Pancreas (tissue), 10 donors: ENCODE measurements around the gene ZNF536. TPM values are rescaled to one million over a fixed set of nuclear protein-coding genes. Genes with fewer than 3 reads are reported as not detected.

Source experiments
- ATAC-seq, 4 donors: fragments of 200-7000 bp; cut with Tn5 transposase; one replicate each; pipeline versions ENCODE4 v1.8.0 to v1.9.1; 2020; ENCODE audit warnings: mild to moderate bottlenecking in 4 of 4, moderate library complexity in 4 of 4
- DNase-seq, 6 donors: peaks; one replicate each; pipeline ENCODE4 v3.0.0-alpha.2; 2020
- FAIRE-seq: peaks from 2 replicates; lab custom pipeline; 2012; peaks lifted over from hg19 to GRCh38; lab: Jason Lieb, UNC
- H3K27ac ChIP-seq, 4 donors: fragments of 200-600 bp; sonication (generic); 1 replicate in 3 of 4; 2 replicates in 1 of 4; pipeline versions ENCODE4 v1.5.0 to v1.8.0; 2020
- H3K27me3 ChIP-seq, 4 donors: fragments of 200-600 bp; one replicate each; pipeline ENCODE4 v1.8.0; 2021
- H3K36me3 ChIP-seq, 3 donors: fragments of 200-600 bp; sonication (generic) in 1 of 3; one replicate each; pipeline versions ENCODE4 v1.5.0 to v1.8.0; 2020 to 2021
- H3K4me1 ChIP-seq, 3 donors: fragments of 200-600 bp; one replicate each; pipeline ENCODE4 v1.8.0; 2021
- H3K4me3 ChIP-seq, 4 donors: fragments of 200-600 bp; sonication (generic) in 2 of 4; one replicate each; pipeline versions ENCODE4 v1.5.0 to v1.8.0; 2020 to 2021
- H3K9me3 ChIP-seq, 4 donors: fragments of 200-600 bp; one replicate each; pipeline ENCODE4 v1.8.0; 2021
- WGBS, 2 donors: extraction: QIAGEN DNeasy Blood & Tissue Kit; methylation state at CpG; one replicate each; pipeline ENCODE4 v1.1.7; 2013; 5-methylcytosine and 5-hydroxymethylcytosine counted together
- intact Hi-C, 3 donors: fragments of 100-400 bp; cut with DNase I; formaldehyde crosslinking; loops; one replicate each; pipeline versions ENCODE4 v1.11.1 to v1.14.2; 2022
- polyA plus RNA-seq, 2 donors: library from polyadenylated mRNA; stranded (reverse); fragments of 200-250 nt; gene quantifications; one replicate each; pipeline ENCODE4 v1.2.3, GENCODE V29; 2013
- total RNA-seq, 6 donors: library from RNA; stranded (reverse); fragmentation: NEBNext Ultra II Directional in 4 of 6; extraction: Animal tissue kit (Norgen Biotek cat#: 25700) in 4 of 6; gene quantifications; one replicate each; pipeline versions ENCODE4 v1.2.1 to v1.2.4, GENCODE V29; 2021 to 2023
- TF ChIP-seq, protein P1 (sequence below), 4 donors: fragments of 200-600 bp; sonication (generic) in 3 of 4; IDR thresholded peaks; one replicate each; pipeline versions ENCODE4 v1.5.0 to v1.8.0; 2021; ENCODE audit warnings: antibody characterized with exemption in 4 of 4
- donor health status: healthy with polysubstance abuse.
- donor health status: DM: no; HTN: no; CAD: no; lungs with moderate emphysema.
- donor health status: DM: no; HTN: no; CAD: no.
- donor health status: control.
- donor health status: control.
- donor health status: Bipolar disorder and iron deficiency.
- donor health status: DM: yes; HTN: yes; CAD: no.
- donor health status: DM: no; HTN: no; CAD: no.
- donor health status: DM: no; HTN: no; CAD: no.
- donor health status: DM: yes; HTN: yes; CAD: no.

ZNF536 gene
- total and polyA plus RNA-seq, 8 donors: 0.06 to 1.7 (median 0.13) TPM

DNA sequence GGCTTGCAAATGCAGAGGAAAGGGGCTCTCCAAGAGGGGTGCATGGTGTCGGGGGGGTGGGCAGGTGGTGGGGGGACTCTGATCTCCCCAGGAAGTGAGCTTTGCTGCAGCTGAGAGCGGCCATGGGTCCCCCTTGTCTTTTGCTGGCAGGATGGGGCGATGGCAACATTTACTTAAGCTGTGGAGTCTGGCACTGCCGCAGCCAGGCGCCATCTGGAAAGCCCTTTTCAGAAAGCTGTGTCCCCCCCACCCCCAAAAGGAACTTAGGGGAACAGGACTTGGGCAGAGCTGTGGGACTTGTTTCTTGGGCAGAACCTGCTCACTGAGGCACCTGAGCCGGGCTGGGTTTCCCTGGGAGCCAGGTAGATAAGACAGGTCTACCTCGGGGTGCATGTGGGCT lies 80.7 kb downstream of the ZNF536 start:
- no peak for ATAC-seq
- H3K4me3 ChIP-seq: no peak overlapping the region
- DNase-seq: no peak
- FAIRE-seq: no peak
- WGBS, 2 donors: 65 to 78% methylated on average over 6 to 7 of the region's 7 CpGs
- intact Hi-C loops: no loop called here
- no peaks in the 10 kb centered on the region for H3K36me3 ChIP-seq
- TF ChIP-seq, protein P1, sequence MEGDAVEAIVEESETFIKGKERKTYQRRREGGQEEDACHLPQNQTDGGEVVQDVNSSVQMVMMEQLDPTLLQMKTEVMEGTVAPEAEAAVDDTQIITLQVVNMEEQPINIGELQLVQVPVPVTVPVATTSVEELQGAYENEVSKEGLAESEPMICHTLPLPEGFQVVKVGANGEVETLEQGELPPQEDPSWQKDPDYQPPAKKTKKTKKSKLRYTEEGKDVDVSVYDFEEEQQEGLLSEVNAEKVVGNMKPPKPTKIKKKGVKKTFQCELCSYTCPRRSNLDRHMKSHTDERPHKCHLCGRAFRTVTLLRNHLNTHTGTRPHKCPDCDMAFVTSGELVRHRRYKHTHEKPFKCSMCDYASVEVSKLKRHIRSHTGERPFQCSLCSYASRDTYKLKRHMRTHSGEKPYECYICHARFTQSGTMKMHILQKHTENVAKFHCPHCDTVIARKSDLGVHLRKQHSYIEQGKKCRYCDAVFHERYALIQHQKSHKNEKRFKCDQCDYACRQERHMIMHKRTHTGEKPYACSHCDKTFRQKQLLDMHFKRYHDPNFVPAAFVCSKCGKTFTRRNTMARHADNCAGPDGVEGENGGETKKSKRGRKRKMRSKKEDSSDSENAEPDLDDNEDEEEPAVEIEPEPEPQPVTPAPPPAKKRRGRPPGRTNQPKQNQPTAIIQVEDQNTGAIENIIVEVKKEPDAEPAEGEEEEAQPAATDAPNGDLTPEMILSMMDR (IDR thresholded peaks at IDR 0.05): no peak
- no peaks in the 10 kb centered on the region for H3K27me3 ChIP-seq
- H3K27ac ChIP-seq: no peak overlapping the region
- no peaks in the 10 kb centered on the region for H3K4me1 ChIP-seq
- no peaks in the 10 kb centered on the region for H3K9me3 ChIP-seq

DNA sequence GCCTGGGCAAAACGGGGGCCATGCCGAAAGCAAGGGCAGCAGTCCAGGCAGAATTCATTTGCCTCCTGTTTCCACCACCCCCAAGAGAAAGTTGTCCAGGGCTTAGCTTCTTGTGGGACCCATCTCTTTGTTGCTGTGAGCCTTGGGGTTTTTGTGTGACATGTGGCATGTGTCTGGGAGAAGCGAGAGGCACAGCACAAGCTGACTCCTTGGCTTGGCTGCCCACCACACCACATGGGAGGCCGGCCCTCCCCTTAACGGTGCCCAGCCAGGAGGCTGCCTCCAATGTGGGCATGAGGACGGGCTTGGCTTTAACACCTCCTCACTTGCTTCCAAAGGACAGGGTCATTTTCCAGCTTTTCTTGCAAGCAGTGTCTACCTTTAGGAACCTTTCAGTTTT lies 81.6 kb downstream of the ZNF536 start:
- Histone ChIP-seq H3K4me3 (no peak overlapping the region), H3K9me3 (no peaks in the 10 kb centered on the region), H3K36me3 (no peaks in the 10 kb centered on the region), H3K4me1 (no peaks in the 10 kb centered on the region), H3K27me3 (no peaks in the 10 kb centered on the region), H3K27ac (no peak overlapping the region)
- FAIRE-seq (no peak), ATAC-seq (no peak), DNase-seq (no peak)
- intact Hi-C loops: no loop called here
- TF ChIP-seq, protein P1 (IDR thresholded peaks at IDR 0.05): no peak
- WGBS, 2 donors: 57 to 69% methylated on average over 6 of the region's 6 CpGs

DNA sequence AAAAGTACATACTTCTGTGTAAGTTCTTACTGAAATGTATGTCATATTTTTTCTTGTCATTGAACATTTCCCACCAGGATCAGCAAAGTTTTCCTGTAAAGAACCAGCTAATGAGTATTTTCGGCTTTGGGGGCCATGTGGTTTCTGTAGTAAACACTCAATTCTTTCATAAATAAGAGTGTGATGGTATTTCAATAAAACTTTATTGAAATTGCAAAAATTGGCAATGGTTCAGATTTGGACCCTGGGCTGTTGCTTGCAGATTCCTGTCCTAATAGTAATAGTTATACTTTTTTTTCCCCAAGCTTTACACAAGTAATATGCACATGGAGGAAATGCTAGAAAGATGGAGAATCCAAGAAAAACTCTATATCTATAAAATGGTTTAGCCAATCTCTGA lies 83.7 kb downstream of the ZNF536 start:
- TF ChIP-seq, protein P1 (IDR thresholded peaks at IDR 0.05): no peak
- ATAC-seq: no peak

DNA sequence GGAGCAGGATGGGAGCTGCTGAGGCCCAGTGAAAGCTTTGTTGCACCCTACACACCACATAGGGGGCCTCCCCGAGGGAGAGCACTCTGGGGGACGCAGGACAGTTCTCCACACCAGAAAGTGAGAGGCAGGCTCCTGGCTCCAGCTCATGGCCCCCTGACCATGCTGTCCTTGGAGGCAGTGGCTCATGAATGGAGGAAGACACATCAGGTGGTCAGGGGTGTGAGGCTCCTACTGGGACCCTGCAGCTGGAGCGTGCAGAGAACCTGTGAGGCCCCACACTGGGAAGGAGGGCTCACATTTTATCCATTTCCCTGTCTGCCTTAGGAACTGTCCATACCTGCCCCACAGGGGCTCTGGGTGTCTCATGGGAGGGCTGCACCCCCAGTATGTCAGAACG lies 85.3 kb downstream of the ZNF536 start:
- Histone ChIP-seq H3K27me3 (no peaks in the 10 kb centered on the region), H3K36me3 (no peaks in the 10 kb centered on the region), H3K27ac (no peak overlapping the region), H3K4me3 (no peak overlapping the region), H3K4me1 (no peaks in the 10 kb centered on the region), H3K9me3 (no peaks in the 10 kb centered on the region)
- 50 to 64% methylated on average over 4 of the region's 4 CpGs for WGBS, 2 donors
- DNase-seq (no peak), FAIRE-seq (no peak), ATAC-seq (no peak)
- intact Hi-C loops: no loop called here
- TF ChIP-seq, protein P1 (IDR thresholded peaks at IDR 0.05): no peak

More for the DNA sequence above, 83.7 kb downstream of the ZNF536 start:
- intact Hi-C loops: no loop called here
- H3K4me3 ChIP-seq: no peak overlapping the region
- 63 to 86% methylated on average over 1 of the region's 1 CpG for WGBS, 2 donors
- no peak for DNase-seq
- no peaks in the 10 kb centered on the region for H3K27me3 ChIP-seq
- H3K27ac ChIP-seq: no peak overlapping the region
- H3K36me3 ChIP-seq: no peaks in the 10 kb centered on the region
- no peak for FAIRE-seq
- H3K4me1 ChIP-seq: no peaks in the 10 kb centered on the region
- no peaks in the 10 kb centered on the region for H3K9me3 ChIP-seq

DNA sequence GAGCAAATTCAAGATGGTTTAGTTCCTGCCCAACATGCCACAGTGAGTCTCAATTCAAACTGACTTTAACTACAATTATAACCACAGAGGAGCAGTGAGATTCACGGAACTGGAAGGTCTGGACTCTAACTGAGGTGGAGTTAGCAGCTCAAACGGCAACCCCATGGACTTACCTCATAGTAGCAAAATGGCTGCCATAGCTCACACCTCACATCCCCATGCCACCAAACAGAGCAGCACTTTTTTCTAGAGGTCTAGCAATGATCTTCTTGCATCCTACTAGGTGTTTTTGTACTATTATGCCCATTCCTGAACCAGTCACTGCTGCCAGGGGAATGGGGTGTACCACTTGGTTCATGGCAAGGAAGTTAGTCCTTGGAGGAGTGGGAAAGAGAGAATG lies 87.7 kb downstream of the ZNF536 start:
- FAIRE-seq (no peak), ATAC-seq (no peak), DNase-seq (no peak)
- no peak overlapping the region for H3K27ac ChIP-seq
- intact Hi-C loops: no loop called here
- no peaks in the 10 kb centered on the region for H3K27me3 ChIP-seq
- no peaks in the 10 kb centered on the region for H3K4me1 ChIP-seq
- no peaks in the 10 kb centered on the region for H3K9me3 ChIP-seq
- H3K36me3 ChIP-seq: no peaks in the 10 kb centered on the region
- TF ChIP-seq, protein P1 (IDR thresholded peaks at IDR 0.05): no peak
- WGBS, 2 donors: 58 to 78% methylated on average over 2 of the region's 2 CpGs
- H3K4me3 ChIP-seq: no peak overlapping the region
